Endothelial cell (in vitro differentiated cells): ENCODE data around the gene GP1BB. TPM values are rescaled to one million over a fixed set of nuclear protein-coding genes. Genes with fewer than 3 reads are reported as not detected.

Experiments used
- DNase-seq: peaks from one replicate; pipeline ENCODE4 v3.0.0; 2021; ENCODE audit warnings: low spot score
- H3K27ac Mint-ChIP-seq: one replicate; pipeline ENCODE4 v1.8.0; 2021; ENCODE audit warnings: mixed read lengths, inconsistent platforms; ENCODE audit not compliant: unreplicated experiment
- H3K27me3 Mint-ChIP-seq: one replicate; pipeline ENCODE4 v1.8.0; 2021; ENCODE audit warnings: mild to moderate bottlenecking, moderate library complexity, mixed read lengths, inconsistent platforms; ENCODE audit not compliant: unreplicated experiment
- H3K36me3 Mint-ChIP-seq: one replicate; pipeline ENCODE4 v1.8.0; 2021; ENCODE audit warnings: mild to moderate bottlenecking, low read depth, mixed read lengths, inconsistent platforms; ENCODE audit not compliant: unreplicated experiment
- H3K4me1 Mint-ChIP-seq: one replicate; pipeline ENCODE4 v1.8.0; 2021; ENCODE audit warnings: mild to moderate bottlenecking, mixed read lengths, inconsistent platforms; ENCODE audit not compliant: unreplicated experiment
- H3K4me3 Mint-ChIP-seq: one replicate; pipeline ENCODE4 v1.8.0; 2021; ENCODE audit warnings: mild to moderate bottlenecking, mixed read lengths, inconsistent platforms; ENCODE audit not compliant: unreplicated experiment
- H3K9me3 Mint-ChIP-seq: one replicate; pipeline ENCODE4 v1.8.0; 2021; ENCODE audit warnings: mixed read lengths, inconsistent platforms; ENCODE audit not compliant: unreplicated experiment
- CTCF ChIP-seq: fragments of 200-600 bp; sonication (generic); IDR thresholded peaks from one replicate; pipeline ENCODE4 v1.5.0; 2021; ENCODE audit warnings: antibody characterized with exemption; ENCODE audit not compliant: unreplicated experiment
- total RNA-seq: library from RNA; stranded (reverse); fragmentation: NEBNext Ultra II Directional; extraction: Animal tissue kit (Norgen Biotek cat#: 25700); gene quantifications from one replicate; pipeline ENCODE4 v1.2.1, GENCODE V29; 2021; ENCODE audit not compliant: unreplicated experiment

GP1BB gene
- total RNA-seq, 1 donor from 2014 or later = not detected

GRCh38 chr22:19732403-19733113 lies 9.2 kb downstream of the GP1BB start:
- Mint-ChIP-seq H3K27me3 (peaks cover 11% of the 10 kb centered on the region), H3K9me3 (no peaks in the 10 kb centered on the region), H3K36me3 (peaks cover 4% of the 10 kb centered on the region), H3K27ac (no peak overlapping the region), H3K4me1 (peaks cover 6% of the 10 kb centered on the region), H3K4me3 (no peak overlapping the region)
- no peak for DNase-seq
- no peak for TF ChIP-seq CTCF

DNA sequence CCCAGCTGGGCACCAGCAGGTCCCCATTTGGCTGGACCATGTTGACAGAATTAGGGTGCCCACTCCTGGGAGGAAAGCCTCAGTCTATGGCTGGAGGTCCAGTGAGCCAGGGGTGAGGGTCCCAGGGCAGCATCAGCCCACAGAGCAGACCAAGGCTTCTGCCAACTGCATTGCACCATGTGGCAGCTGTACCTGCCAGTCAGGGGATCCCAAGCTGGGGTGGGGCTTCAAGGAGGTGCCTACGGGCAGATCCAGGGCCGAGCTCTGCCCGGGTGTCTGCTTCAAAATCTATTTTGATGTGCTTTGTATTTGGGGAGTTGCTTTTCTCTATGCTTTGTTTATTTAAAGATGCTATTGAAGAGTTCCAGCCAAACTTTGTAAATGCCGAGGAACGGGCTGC lies 10.4 kb downstream of the GP1BB start:
- Mint-ChIP-seq H3K27me3 (peaks cover 7% of the 10 kb centered on the region), H3K9me3 (no peaks in the 10 kb centered on the region), H3K27ac (no peak overlapping the region), H3K36me3 (no peaks in the 10 kb centered on the region), H3K4me3 (no peak overlapping the region), H3K4me1 (peaks cover 3% of the 10 kb centered on the region)
- TF ChIP-seq CTCF = no peak
- DNase-seq = no peak

DNA sequence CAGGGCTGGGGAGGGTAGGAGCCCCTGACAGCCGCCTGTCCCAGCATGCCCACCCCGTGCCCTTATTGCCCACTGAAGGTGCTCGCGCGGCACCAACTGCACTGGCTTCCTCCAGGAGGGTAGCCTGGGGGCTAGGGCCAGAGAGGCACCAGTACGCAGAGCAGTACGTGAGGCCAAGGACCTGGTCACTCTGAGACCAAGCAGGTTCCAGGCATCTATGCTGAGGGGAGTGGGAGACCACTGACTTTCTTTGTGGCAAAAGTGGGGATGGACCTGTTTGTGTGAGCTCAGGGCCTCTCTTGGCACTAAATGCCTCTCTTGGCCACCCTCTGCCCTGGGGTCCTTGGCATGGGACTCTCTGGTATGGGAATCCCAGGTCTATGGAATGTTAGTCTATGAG lies 10.8 kb downstream of the GP1BB start:
- no peak for TF ChIP-seq CTCF
- DNase-seq = no peak
- H3K4me3 Mint-ChIP-seq = no peak overlapping the region
- no peaks in the 10 kb centered on the region for H3K36me3 Mint-ChIP-seq
- H3K4me1 Mint-ChIP-seq = peaks cover 3% of the 10 kb centered on the region
- no peaks in the 10 kb centered on the region for H3K9me3 Mint-ChIP-seq
- H3K27me3 Mint-ChIP-seq = peaks cover 3% of the 10 kb centered on the region
- no peak overlapping the region for H3K27ac Mint-ChIP-seq

- peaks cover 3% of the 10 kb centered on the region for H3K27me3 Mint-ChIP-seq
- H3K27ac Mint-ChIP-seq = no peak overlapping the region
- no peaks in the 10 kb centered on the region for H3K36me3 Mint-ChIP-seq
- TF ChIP-seq CTCF = no peak
- no peak overlapping the region for H3K4me3 Mint-ChIP-seq
- DNase-seq = no peak
- peaks cover 3% of the 10 kb centered on the region for H3K4me1 Mint-ChIP-seq
- H3K9me3 Mint-ChIP-seq = no peaks in the 10 kb centered on the region
Measured at GRCh38 chr22:19734837-19735382, 11.6 kb downstream of the GP1BB start.
